ENCODE measurements around the gene IFNG-AS1.

Gene IFNG-AS1

GRCh38 chr12:67989184-67989920, at the start of gene IFNG-AS1:
IFNG-AS1 (plus strand) TSS chr12:67989447.
- DNase-seq = no peak

GRCh38 chr12:67939611-67940010, 49.6 kb upstream of the IFNG-AS1 start:
- no peak for DNase-seq

- no peak for DNase-seq
These were observed 48.4 kb upstream of the IFNG-AS1 start for GRCh38 chr12:67940780-67941243.

- DNase-seq = no peak
These were observed 46.5 kb upstream of the IFNG-AS1 start for GRCh38 chr12:67942724-67943123.

- DNase-seq = peak; percentile 44 to 47
These were observed 45.9 kb upstream of the IFNG-AS1 start for GRCh38 chr12:67943141-67943892.

GRCh38 chr12:67944093-67944492, 45.2 kb upstream of the IFNG-AS1 start:
- DNase-seq = no peak

GRCh38 chr12:67952787-67953186, 36.5 kb upstream of the IFNG-AS1 start:
- DNase-seq = no peak

GRCh38 chr12:67957383-67957782, 31.9 kb upstream of the IFNG-AS1 start:
- peak; percentile 83 to 86 for DNase-seq

- DNase-seq = no peak
These were observed 31.1 kb upstream of the IFNG-AS1 start for GRCh38 chr12:67958187-67958586.

GRCh38 chr12:67964456-67964855, 24.8 kb upstream of the IFNG-AS1 start:
- DNase-seq = no peak

GRCh38 chr12:67966560-67966959, 22.7 kb upstream of the IFNG-AS1 start:
- DNase-seq = no peak

- no peak for DNase-seq
These were observed 20.9 kb upstream of the IFNG-AS1 start for GRCh38 chr12:67968321-67968720.

- DNase-seq = no peak
These were observed 20.5 kb upstream of the IFNG-AS1 start for GRCh38 chr12:67968725-67969124.

- DNase-seq = no peak
These were observed 20.0 kb upstream of the IFNG-AS1 start for GRCh38 chr12:67969134-67969802.

- DNase-seq = no peak
These were observed 11.6 kb upstream of the IFNG-AS1 start for GRCh38 chr12:67977668-67978067.

GRCh38 chr12:67980391-67980790, 8.9 kb upstream of the IFNG-AS1 start:
- DNase-seq = no peak

GRCh38 chr12:67981287-67982162, 7.7 kb upstream of the IFNG-AS1 start:
- no peak for DNase-seq

- DNase-seq = no peak
These were observed 7.1 kb upstream of the IFNG-AS1 start for GRCh38 chr12:67982164-67982563.

GRCh38 chr12:67986632-67987031, 2.6 kb upstream of the IFNG-AS1 start:
- no peak for DNase-seq

- DNase-seq = no peak
These were observed 636 bp upstream of the IFNG-AS1 start for GRCh38 chr12:67988601-67989021.

GRCh38 chr12:67991158-67991557, 1.9 kb downstream of the IFNG-AS1 start:
- DNase-seq = no peak

- DNase-seq = no peak
These were observed 3.9 kb downstream of the IFNG-AS1 start for GRCh38 chr12:67993143-67993542.

- DNase-seq = no peak
These were observed 4.8 kb downstream of the IFNG-AS1 start for GRCh38 chr12:67994046-67994445.

Data from NCI-H187 (cell line).